ENCODE measurements around the gene KIF15.

DNA sequence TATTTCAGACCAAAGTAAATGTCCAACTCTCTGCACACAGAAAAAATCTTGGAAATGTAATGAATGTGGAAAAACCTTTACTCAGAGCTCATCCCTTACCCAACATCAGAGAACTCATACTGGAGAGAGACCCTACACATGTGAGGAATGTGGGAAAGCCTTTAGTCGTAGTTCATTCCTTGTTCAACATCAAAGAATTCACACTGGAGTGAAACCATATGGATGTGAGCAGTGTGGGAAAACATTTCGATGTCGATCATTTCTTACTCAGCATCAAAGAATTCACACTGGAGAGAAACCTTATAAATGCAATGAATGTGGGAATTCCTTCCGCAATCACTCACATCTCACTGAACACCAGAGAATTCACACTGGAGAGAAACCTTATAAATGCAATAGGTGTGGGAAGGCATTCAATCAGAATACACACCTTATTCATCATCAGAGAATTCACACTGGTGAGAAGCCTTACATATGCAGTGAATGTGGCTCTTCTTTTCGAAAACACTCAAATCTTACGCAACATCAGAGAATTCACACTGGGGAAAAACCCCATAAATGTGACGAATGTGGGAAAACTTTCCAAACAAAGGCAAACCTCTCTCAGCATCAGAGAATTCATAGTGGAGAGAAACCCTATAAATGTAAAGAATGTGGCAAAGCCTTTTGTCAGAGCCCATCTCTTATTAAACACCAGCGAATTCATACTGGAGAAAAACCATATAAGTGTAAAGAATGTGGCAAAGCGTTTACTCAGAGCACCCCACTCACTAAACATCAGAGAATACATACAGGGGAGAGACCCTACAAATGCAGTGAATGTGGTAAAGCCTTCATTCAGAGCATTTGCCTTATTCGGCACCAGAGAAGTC, 40.1 kb upstream of the KIF15 start:
- TF ChIP-seq, protein P1, sequence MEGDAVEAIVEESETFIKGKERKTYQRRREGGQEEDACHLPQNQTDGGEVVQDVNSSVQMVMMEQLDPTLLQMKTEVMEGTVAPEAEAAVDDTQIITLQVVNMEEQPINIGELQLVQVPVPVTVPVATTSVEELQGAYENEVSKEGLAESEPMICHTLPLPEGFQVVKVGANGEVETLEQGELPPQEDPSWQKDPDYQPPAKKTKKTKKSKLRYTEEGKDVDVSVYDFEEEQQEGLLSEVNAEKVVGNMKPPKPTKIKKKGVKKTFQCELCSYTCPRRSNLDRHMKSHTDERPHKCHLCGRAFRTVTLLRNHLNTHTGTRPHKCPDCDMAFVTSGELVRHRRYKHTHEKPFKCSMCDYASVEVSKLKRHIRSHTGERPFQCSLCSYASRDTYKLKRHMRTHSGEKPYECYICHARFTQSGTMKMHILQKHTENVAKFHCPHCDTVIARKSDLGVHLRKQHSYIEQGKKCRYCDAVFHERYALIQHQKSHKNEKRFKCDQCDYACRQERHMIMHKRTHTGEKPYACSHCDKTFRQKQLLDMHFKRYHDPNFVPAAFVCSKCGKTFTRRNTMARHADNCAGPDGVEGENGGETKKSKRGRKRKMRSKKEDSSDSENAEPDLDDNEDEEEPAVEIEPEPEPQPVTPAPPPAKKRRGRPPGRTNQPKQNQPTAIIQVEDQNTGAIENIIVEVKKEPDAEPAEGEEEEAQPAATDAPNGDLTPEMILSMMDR (IDR thresholded peaks at IDR 0.05): no peak
- TF ChIP-seq JUN (IDR thresholded peaks at IDR 0.05) (no peak), CEBPB (IDR thresholded peaks at IDR 0.05) (peak in 1 of 2 experiments; percentile 44; a peak in 2 of 4 replicates), EP300 (IDR thresholded peaks at IDR 0.05) (no peak), TFCP2L1 (CRISPR knock-in tag; IDR thresholded peaks at IDR 0.05) (no peak), SREBF2 (IDR thresholded peaks at IDR 0.05) (no peak)
- TF ChIP-seq, protein P2, sequence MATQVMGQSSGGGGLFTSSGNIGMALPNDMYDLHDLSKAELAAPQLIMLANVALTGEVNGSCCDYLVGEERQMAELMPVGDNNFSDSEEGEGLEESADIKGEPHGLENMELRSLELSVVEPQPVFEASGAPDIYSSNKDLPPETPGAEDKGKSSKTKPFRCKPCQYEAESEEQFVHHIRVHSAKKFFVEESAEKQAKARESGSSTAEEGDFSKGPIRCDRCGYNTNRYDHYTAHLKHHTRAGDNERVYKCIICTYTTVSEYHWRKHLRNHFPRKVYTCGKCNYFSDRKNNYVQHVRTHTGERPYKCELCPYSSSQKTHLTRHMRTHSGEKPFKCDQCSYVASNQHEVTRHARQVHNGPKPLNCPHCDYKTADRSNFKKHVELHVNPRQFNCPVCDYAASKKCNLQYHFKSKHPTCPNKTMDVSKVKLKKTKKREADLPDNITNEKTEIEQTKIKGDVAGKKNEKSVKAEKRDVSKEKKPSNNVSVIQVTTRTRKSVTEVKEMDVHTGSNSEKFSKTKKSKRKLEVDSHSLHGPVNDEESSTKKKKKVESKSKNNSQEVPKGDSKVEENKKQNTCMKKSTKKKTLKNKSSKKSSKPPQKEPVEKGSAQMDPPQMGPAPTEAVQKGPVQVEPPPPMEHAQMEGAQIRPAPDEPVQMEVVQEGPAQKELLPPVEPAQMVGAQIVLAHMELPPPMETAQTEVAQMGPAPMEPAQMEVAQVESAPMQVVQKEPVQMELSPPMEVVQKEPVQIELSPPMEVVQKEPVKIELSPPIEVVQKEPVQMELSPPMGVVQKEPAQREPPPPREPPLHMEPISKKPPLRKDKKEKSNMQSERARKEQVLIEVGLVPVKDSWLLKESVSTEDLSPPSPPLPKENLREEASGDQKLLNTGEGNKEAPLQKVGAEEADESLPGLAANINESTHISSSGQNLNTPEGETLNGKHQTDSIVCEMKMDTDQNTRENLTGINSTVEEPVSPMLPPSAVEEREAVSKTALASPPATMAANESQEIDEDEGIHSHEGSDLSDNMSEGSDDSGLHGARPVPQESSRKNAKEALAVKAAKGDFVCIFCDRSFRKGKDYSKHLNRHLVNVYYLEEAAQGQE (IDR thresholded peaks at IDR 0.05): no peak

All from A549 (cell line).